Measurements from ENCODE around the gene OR2V1. TPM values are rescaled to one million over a fixed set of nuclear protein-coding genes. Genes with fewer than 3 reads are reported as not detected.
A peak's percentile ranks its signal among the peaks of the same experiment; 100 is the strongest.

Gene OR2V1
- total and polyA plus RNA-seq, 2 of the 4 experiments (the other 2 are of a cell fraction): not detected

GRCh38 chr5:181120761-181121160, 10.2 kb downstream of the OR2V1 start:
- H3K9ac ChIP-seq (ENCODE audit: low read depth, low read length): no peak overlapping the region
- no peak overlapping the region for H4K91ac ChIP-seq (ENCODE audit: insufficient read depth, low read depth, low read length)
- H2BK120ac ChIP-seq (ENCODE audit: low read depth, low read length): peak overlapping the region; percentile 23; the same call in 1 of the 2 replicates
- no peak overlapping the region for H3K4ac ChIP-seq (ENCODE audit: low read depth, low read length)
- no peak overlapping the region for H4K8ac ChIP-seq (ENCODE audit: low read depth in 2 of 2, low read length in 2 of 2)
- H3K18ac ChIP-seq (ENCODE audit: low read depth, low read length): no peak overlapping the region; the same call in 1 of the 2 replicates
- no peak overlapping the region for H3K4me2 ChIP-seq (ENCODE audit: low read depth, low read length)
- no peak overlapping the region for H3K14ac ChIP-seq (replicated peaks; ENCODE audit: low read depth, low read length)
- ChIA-PET POLR2A (ENCODE audit: unreplicated experiment) (no interaction called here), CTCF (interaction anchor here (0.8 kb wide), 1 partner anchor 38 kb away, joined by 3 read pairs; no protein-coding TSS in a partner anchor)
- H3K36me3 ChIP-seq (ENCODE audit: control insufficient read depth, insufficient read depth, low read length): no peaks in the 10 kb centered on the region
- H3K9me1 ChIP-seq (ENCODE audit: insufficient read depth, low read length): no peaks in the 10 kb centered on the region
- no peaks in the 10 kb centered on the region for H3K79me1 ChIP-seq (ENCODE audit: low read depth in 1 of 2, low read length in 2 of 2)
- no peak overlapping the region for H4K5ac ChIP-seq (ENCODE audit: low read depth, low read length)
- H3K4me3 ChIP-seq (ENCODE audit: insufficient read depth, low read depth, low read length): no peak overlapping the region
- H2BK20ac ChIP-seq (ENCODE audit: low read depth, low read length): no peak overlapping the region
- DNase-seq (no peak), ATAC-seq (ENCODE audit: low read depth) (no peak)
- intact Hi-C loops (cut with micrococcal nuclease) (no loop called here), dilution Hi-C loops (cut with HindIII; ENCODE audit: low sequenced_read_pairs, unreplicated experiment) (no loop called here), in situ Hi-C loops (cut with MboI; ENCODE audit: low sequenced_read_pairs) (no loop called here)
- H2AK9ac ChIP-seq (replicated peaks; ENCODE audit: low read depth, low read length, poor library complexity): no peak overlapping the region
- no peak overlapping the region for H2BK15ac ChIP-seq (ENCODE audit: low read depth, low read length)
- peaks cover 3% of the 10 kb centered on the region; the same call in 1 of the 2 replicates for H3K9me3 ChIP-seq (ENCODE audit: control insufficient read depth, insufficient read depth, low read length)
- 90% methylated on average over 2 of the region's 5 CpGs; no CpG with 5 or more reads in 1 of the 2 experiments for WGBS, 2 experiments (ENCODE audit: extremely low coverage in 2 of 2, insufficient read length in 1 of 2)
- no peaks in the 10 kb centered on the region for H3K4me1 ChIP-seq (ENCODE audit: control insufficient read depth, insufficient read depth, low read length)
- H3K27ac ChIP-seq (ENCODE audit: insufficient read depth, low read length): no peak overlapping the region
- BruUV-seq (replicated peaks): no TSS peak
- no peak overlapping the region for H3K23ac ChIP-seq (ENCODE audit: low read depth, low read length)
- H4K20me1 ChIP-seq (ENCODE audit: insufficient read depth, low read length): no peaks in the 10 kb centered on the region
- no peak overlapping the region for H3K56ac ChIP-seq (ENCODE audit: extremely low read depth, insufficient read depth, low read length)
- H2AK5ac ChIP-seq (ENCODE audit: low read depth, low read length): no peak overlapping the region
- H2AFZ ChIP-seq (replicated peaks; ENCODE audit: low read length, poor library complexity): peak overlapping the region; percentile 33
- TF ChIP-seq RCOR1 (IDR thresholded peaks at IDR 0.05; ENCODE audit: insufficient replicate concordance, low read length) (no peak), CEBPB (IDR thresholded peaks at IDR 0.05; ENCODE audit: low read depth, low read length) (no peak)
- H3K27me3 ChIP-seq (ENCODE audit: control insufficient read depth, insufficient read depth, low read length): no peaks in the 10 kb centered on the region
- H2BK5ac ChIP-seq (ENCODE audit: low read depth, low read length, poor library complexity, severe bottlenecking): no peak overlapping the region
